ENCODE results near the gene TGM2.

Gene TGM2

GRCh38 chr20:38138086-38138778, 26.8 kb downstream of the TGM2 start:
- Mint-ChIP-seq H3K27ac (no peak overlapping the region), H3K27me3 (peaks cover 5 to 21% of the 10 kb centered on the region in 2 donors), H3K4me3 (no peak overlapping the region), H3K9me3 (no peaks in the 10 kb centered on the region), H3K4me1 (ENCODE audit: low read depth in 2 of 2) (peaks cover 0 to 3% of the 10 kb centered on the region in 2 donors), H3K36me3 (ENCODE audit: insufficient read depth) (no peaks in the 10 kb centered on the region)
- no peak for ATAC-seq (replicated peaks)
- DNase-seq = no peak

- Mint-ChIP-seq H3K27me3 (peaks cover 0 to 16% of the 10 kb centered on the region in 2 donors), H3K27ac (no peak overlapping the region), H3K36me3 (ENCODE audit: insufficient read depth) (no peaks in the 10 kb centered on the region), H3K4me3 (no peak overlapping the region), H3K4me1 (ENCODE audit: low read depth in 2 of 2) (peaks cover 0 to 3% of the 10 kb centered on the region in 2 donors), H3K9me3 (no peaks in the 10 kb centered on the region)
- no peak for DNase-seq
- no peak for ATAC-seq (replicated peaks)
Measured at GRCh38 chr20:38137441-38138037, 27.5 kb downstream of the TGM2 start.

- DNase-seq = no peak
- Mint-ChIP-seq H3K4me3 (no peak overlapping the region), H3K4me1 (ENCODE audit: low read depth in 2 of 2) (peaks cover 0 to 3% of the 10 kb centered on the region in 2 donors), H3K27ac (no peak overlapping the region), H3K9me3 (no peaks in the 10 kb centered on the region), H3K27me3 (peaks cover 0 to 13% of the 10 kb centered on the region in 2 donors), H3K36me3 (ENCODE audit: insufficient read depth) (no peaks in the 10 kb centered on the region)
- no peak for ATAC-seq (replicated peaks)
Measured at GRCh38 chr20:38136421-38137245, 28.4 kb downstream of the TGM2 start.

- Mint-ChIP-seq H3K4me3 (no peak overlapping the region), H3K36me3 (ENCODE audit: insufficient read depth) (no peaks in the 10 kb centered on the region), H3K27me3 (peaks cover 0 to 8% of the 10 kb centered on the region in 2 donors), H3K27ac (no peak overlapping the region), H3K9me3 (no peaks in the 10 kb centered on the region), H3K4me1 (ENCODE audit: low read depth in 2 of 2) (peaks cover 0 to 3% of the 10 kb centered on the region in 2 donors)
- no peak for ATAC-seq (replicated peaks)
- no peak for DNase-seq
Measured at GRCh38 chr20:38135651-38136420, 29.2 kb downstream of the TGM2 start.

GRCh38 chr20:38135271-38135650, 29.8 kb downstream of the TGM2 start:
- peaks cover 0 to 3% of the 10 kb centered on the region in 2 donors for H3K4me1 Mint-ChIP-seq (ENCODE audit: low read depth in 2 of 2)
- H3K27me3 Mint-ChIP-seq = peaks cover 0 to 8% of the 10 kb centered on the region in 2 donors
- DNase-seq (no peak), ATAC-seq (replicated peaks) (no peak)
- H3K36me3 Mint-ChIP-seq (ENCODE audit: insufficient read depth) = no peaks in the 10 kb centered on the region
- H3K9me3 Mint-ChIP-seq = no peaks in the 10 kb centered on the region
- H3K27ac Mint-ChIP-seq = no peak overlapping the region
- H3K4me3 Mint-ChIP-seq = no peak overlapping the region

GRCh38 chr20:38134427-38135270, 30.4 kb downstream of the TGM2 start:
- Mint-ChIP-seq H3K9me3 (no peaks in the 10 kb centered on the region), H3K27ac (no peak overlapping the region), H3K27me3 (peaks cover 0 to 8% of the 10 kb centered on the region in 2 donors), H3K36me3 (ENCODE audit: insufficient read depth) (no peaks in the 10 kb centered on the region), H3K4me1 (ENCODE audit: low read depth in 2 of 2) (peaks cover 0 to 3% of the 10 kb centered on the region in 2 donors), H3K4me3 (no peak overlapping the region)
- no peak for DNase-seq
- no peak for ATAC-seq (replicated peaks)

- peaks cover 0 to 3% of the 10 kb centered on the region in 2 donors for H3K4me1 Mint-ChIP-seq (ENCODE audit: low read depth in 2 of 2)
- no peak for DNase-seq
- no peaks in the 10 kb centered on the region for H3K9me3 Mint-ChIP-seq
- no peak overlapping the region for H3K4me3 Mint-ChIP-seq
- no peaks in the 10 kb centered on the region for H3K36me3 Mint-ChIP-seq (ENCODE audit: insufficient read depth)
- H3K27me3 Mint-ChIP-seq = peaks cover 0 to 8% of the 10 kb centered on the region in 2 donors
- no peak for ATAC-seq (replicated peaks)
- H3K27ac Mint-ChIP-seq = no peak overlapping the region
Measured at GRCh38 chr20:38133680-38134426, 31.2 kb downstream of the TGM2 start.

GRCh38 chr20:38132910-38133501, 32.1 kb downstream of the TGM2 start:
- no peaks in the 10 kb centered on the region for H3K9me3 Mint-ChIP-seq
- no peak for DNase-seq
- no peak overlapping the region for H3K4me3 Mint-ChIP-seq
- H3K36me3 Mint-ChIP-seq (ENCODE audit: insufficient read depth) = no peaks in the 10 kb centered on the region
- H3K27me3 Mint-ChIP-seq = peaks cover 0 to 8% of the 10 kb centered on the region in 2 donors
- no peak for ATAC-seq (replicated peaks)
- peaks cover 0 to 3% of the 10 kb centered on the region in 2 donors for H3K4me1 Mint-ChIP-seq (ENCODE audit: low read depth in 2 of 2)
- H3K27ac Mint-ChIP-seq = no peak overlapping the region

GRCh38 chr20:38132156-38132909, 32.7 kb downstream of the TGM2 start:
- H3K36me3 Mint-ChIP-seq (ENCODE audit: insufficient read depth) = no peaks in the 10 kb centered on the region
- no peaks in the 10 kb centered on the region for H3K9me3 Mint-ChIP-seq
- no peak overlapping the region for H3K4me3 Mint-ChIP-seq
- ATAC-seq (replicated peaks) (no peak), DNase-seq (no peak)
- peaks cover 0 to 8% of the 10 kb centered on the region in 2 donors for H3K27me3 Mint-ChIP-seq
- H3K27ac Mint-ChIP-seq = no peak overlapping the region
- peaks cover 0 to 3% of the 10 kb centered on the region in 2 donors for H3K4me1 Mint-ChIP-seq (ENCODE audit: low read depth in 2 of 2)

GRCh38 chr20:38131588-38132121, 33.4 kb downstream of the TGM2 start:
- peaks cover 0 to 8% of the 10 kb centered on the region in 2 donors for H3K27me3 Mint-ChIP-seq
- peaks cover 0 to 3% of the 10 kb centered on the region in 2 donors for H3K4me1 Mint-ChIP-seq (ENCODE audit: low read depth in 2 of 2)
- no peak overlapping the region for H3K27ac Mint-ChIP-seq
- H3K9me3 Mint-ChIP-seq = no peaks in the 10 kb centered on the region
- ATAC-seq (replicated peaks) (no peak), DNase-seq (no peak)
- H3K36me3 Mint-ChIP-seq (ENCODE audit: insufficient read depth) = no peaks in the 10 kb centered on the region
- no peak overlapping the region for H3K4me3 Mint-ChIP-seq
